Progenitor cell of endocrine pancreas (in vitro differentiated cells): ENCODE results near the gene ZDHHC1. TPM values are rescaled to one million over a fixed set of nuclear protein-coding genes. Genes with fewer than 3 reads are reported as not detected.

ENCODE experiments used
- DNase-seq: peaks from one replicate; pipeline ENCODE4 v3.0.0; 2021; ENCODE audit warnings: low spot score; ENCODE audit not compliant: unreplicated experiment
- H3K27ac Mint-ChIP-seq: 2 replicates; pipeline ENCODE4 v1.8.0; 2021; ENCODE audit warnings: mild to moderate bottlenecking, moderate library complexity, mixed read lengths
- H3K27me3 Mint-ChIP-seq: 2 replicates; pipeline ENCODE4 v1.8.0; 2021; ENCODE audit warnings: mixed read lengths
- H3K36me3 Mint-ChIP-seq: 2 replicates; pipeline ENCODE4 v1.8.0; 2022; ENCODE audit warnings: mixed read lengths; ENCODE audit not compliant: insufficient read depth
- H3K4me1 Mint-ChIP-seq: 2 replicates; pipeline ENCODE4 v1.8.0; 2021; ENCODE audit warnings: low read depth, mixed read lengths
- H3K4me3 Mint-ChIP-seq: 2 replicates; pipeline ENCODE4 v1.8.0; 2021; ENCODE audit warnings: low read depth, mild to moderate bottlenecking, moderate library complexity, mixed read lengths
- H3K9me3 Mint-ChIP-seq: 2 replicates; pipeline ENCODE4 v1.8.0; 2021; ENCODE audit warnings: low read depth, mixed read lengths
- CTCF ChIP-seq: fragments of 200-600 bp; sonication (generic); IDR thresholded peaks from one replicate; pipeline ENCODE4 v1.5.0; 2021; ENCODE audit warnings: antibody characterized with exemption, mild to moderate bottlenecking; ENCODE audit not compliant: unreplicated experiment
- total RNA-seq: library from RNA; stranded (reverse); gene quantifications from 2 replicates; pipeline ENCODE4 v1.2.1, GENCODE V29; 2021

ZDHHC1 gene
- total RNA-seq, 1 donor from 2014 or later = 16.5 TPM

GRCh38 chr16:67397036-67397801 lies 19.1 kb downstream of the ZDHHC1 start:
- no peak for TF ChIP-seq CTCF
- no peaks in the 10 kb centered on the region for H3K36me3 Mint-ChIP-seq
- peaks cover 25% of the 10 kb centered on the region for H3K27me3 Mint-ChIP-seq
- no peak overlapping the region for H3K27ac Mint-ChIP-seq
- no peak for DNase-seq
- peaks cover 18% of the 10 kb centered on the region for H3K4me1 Mint-ChIP-seq
- no peaks in the 10 kb centered on the region for H3K9me3 Mint-ChIP-seq
- no peak overlapping the region for H3K4me3 Mint-ChIP-seq

- H3K27me3 Mint-ChIP-seq = peaks cover 17% of the 10 kb centered on the region
- no peaks in the 10 kb centered on the region for H3K9me3 Mint-ChIP-seq
- H3K4me1 Mint-ChIP-seq = peaks cover 16% of the 10 kb centered on the region
- peak overlapping the region; percentile 62 for H3K27ac Mint-ChIP-seq
- no peak for DNase-seq
- H3K36me3 Mint-ChIP-seq = no peaks in the 10 kb centered on the region
- no peak for TF ChIP-seq CTCF
- no peak overlapping the region for H3K4me3 Mint-ChIP-seq
Measured at GRCh38 chr16:67396159-67397035, 19.9 kb downstream of the ZDHHC1 start.

- peaks cover 16% of the 10 kb centered on the region for H3K4me1 Mint-ChIP-seq
- peak overlapping the region; percentile 62 for H3K27ac Mint-ChIP-seq
- TF ChIP-seq CTCF = no peak
- no peaks in the 10 kb centered on the region for H3K36me3 Mint-ChIP-seq
- no peak for DNase-seq
- no peaks in the 10 kb centered on the region for H3K9me3 Mint-ChIP-seq
- H3K27me3 Mint-ChIP-seq = peaks cover 20% of the 10 kb centered on the region
- H3K4me3 Mint-ChIP-seq = no peak overlapping the region
Measured at GRCh38 chr16:67395458-67396158, 20.7 kb downstream of the ZDHHC1 start.

- H3K36me3 Mint-ChIP-seq = no peaks in the 10 kb centered on the region
- no peak overlapping the region for H3K4me3 Mint-ChIP-seq
- peaks cover 16% of the 10 kb centered on the region for H3K4me1 Mint-ChIP-seq
- no peak overlapping the region for H3K27ac Mint-ChIP-seq
- H3K9me3 Mint-ChIP-seq = no peaks in the 10 kb centered on the region
- no peak for TF ChIP-seq CTCF
- H3K27me3 Mint-ChIP-seq = peaks cover 22% of the 10 kb centered on the region
- DNase-seq = no peak
Measured at GRCh38 chr16:67395105-67395457, 21.2 kb downstream of the ZDHHC1 start.
